GM19023 (cell line): Measurements from ENCODE around the gene CNTN4.

Experiments
- ATAC-seq: cut with Tn5 transposase; IDR thresholded peaks from one replicate; pipeline ENCODE4 v1.9.1; 2021; ENCODE audit warnings: mild to moderate bottlenecking, moderate library complexity; ENCODE audit not compliant: unreplicated experiment

The CNTN4 gene

GRCh38 chr3:2847062-2847841 is 748.6 kb downstream of the CNTN4 start:
- no peak for ATAC-seq

GRCh38 chr3:2849092-2849491 is 750.4 kb downstream of the CNTN4 start:
- no peak for ATAC-seq

GRCh38 chr3:2850701-2851100 is 752.0 kb downstream of the CNTN4 start:
- ATAC-seq, result no peak

- ATAC-seq, result no peak
These were observed 752.7 kb downstream of the CNTN4 start for GRCh38 chr3:2851361-2851760.

- ATAC-seq, result no peak
These were observed 753.2 kb downstream of the CNTN4 start for GRCh38 chr3:2851835-2852234.

GRCh38 chr3:2853651-2854050 is 755.0 kb downstream of the CNTN4 start:
- no peak for ATAC-seq

- ATAC-seq, result no peak
These were observed 757.8 kb downstream of the CNTN4 start for GRCh38 chr3:2856138-2857133.

- ATAC-seq, result no peak
These were observed 762.0 kb downstream of the CNTN4 start for GRCh38 chr3:2860626-2861025.

GRCh38 chr3:2861120-2861519 is 762.5 kb downstream of the CNTN4 start:
- no peak for ATAC-seq

GRCh38 chr3:2861920-2862319 is 763.3 kb downstream of the CNTN4 start:
- no peak for ATAC-seq

- ATAC-seq, result no peak
These were observed 763.7 kb downstream of the CNTN4 start for GRCh38 chr3:2862366-2862765.

- no peak for ATAC-seq
These were observed 764.5 kb downstream of the CNTN4 start for GRCh38 chr3:2863127-2863526.

GRCh38 chr3:2869905-2870304 is 771.2 kb downstream of the CNTN4 start:
- ATAC-seq, result no peak

GRCh38 chr3:2870724-2871333 is 772.2 kb downstream of the CNTN4 start:
- no peak for ATAC-seq

GRCh38 chr3:2872884-2873283 is 774.2 kb downstream of the CNTN4 start:
- no peak for ATAC-seq

GRCh38 chr3:2873986-2874385 is 775.3 kb downstream of the CNTN4 start:
- no peak for ATAC-seq

- no peak for ATAC-seq
These were observed 777.0 kb downstream of the CNTN4 start for GRCh38 chr3:2875699-2876098.

- ATAC-seq, result no peak
These were observed 777.7 kb downstream of the CNTN4 start for GRCh38 chr3:2876362-2876761.

- no peak for ATAC-seq
These were observed 780.4 kb downstream of the CNTN4 start for GRCh38 chr3:2879023-2879422.

GRCh38 chr3:2879587-2879986 is 780.9 kb downstream of the CNTN4 start:
- no peak for ATAC-seq

- ATAC-seq, result no peak
These were observed 781.6 kb downstream of the CNTN4 start for GRCh38 chr3:2880218-2880756.
